ENCODE measurements around the gene HSD17B14.

Gene HSD17B14

GRCh38 chr19:48837687-48838086 lies 1.4 kb upstream of the HSD17B14 start:
- DNase-seq (ENCODE audit: low read depth in 2 of 2), result no peak
- no peak for TF ChIP-seq CTCF (IDR thresholded peaks at IDR 0.05; ENCODE audit: low read depth, low read length)
- H3K4me3 ChIP-seq (replicated peaks in 1 of 2; ENCODE audit: low read depth in 2 of 2, low read length in 2 of 2), result no peak overlapping the region

DNA sequence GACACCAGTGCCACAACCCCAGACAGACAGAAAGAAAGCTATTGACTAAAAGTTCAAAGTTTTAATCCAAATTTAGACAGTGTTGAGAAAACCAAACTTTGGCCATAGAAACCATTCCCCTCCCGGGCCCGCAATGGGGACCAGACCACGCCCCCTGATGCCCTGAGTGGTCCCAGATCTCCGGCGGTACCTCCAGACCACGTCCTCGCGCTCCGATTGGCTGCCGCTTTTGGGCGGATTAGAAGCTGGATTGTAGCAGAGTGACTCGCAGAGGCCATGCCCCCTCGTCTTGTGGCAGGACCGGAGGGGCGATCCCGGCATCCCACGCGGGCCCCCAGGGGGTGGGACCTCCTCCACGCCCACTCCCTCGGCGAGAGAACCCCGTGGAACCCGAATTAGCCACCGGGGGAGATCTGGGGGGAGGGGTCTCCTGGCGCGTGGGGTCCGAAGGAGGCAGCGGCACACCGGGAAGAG lies 797 bp upstream of the HSD17B14 start:
- no peak for TF ChIP-seq CTCF (IDR thresholded peaks at IDR 0.05; ENCODE audit: low read depth, low read length)
- peak; percentile 77 to 85 for DNase-seq (ENCODE audit: low read depth in 2 of 2)
- H3K4me3 ChIP-seq (replicated peaks in 1 of 2; ENCODE audit: low read depth in 2 of 2, low read length in 2 of 2), result peak overlapping the region in 1 of 2 donors; percentile 51

DNA sequence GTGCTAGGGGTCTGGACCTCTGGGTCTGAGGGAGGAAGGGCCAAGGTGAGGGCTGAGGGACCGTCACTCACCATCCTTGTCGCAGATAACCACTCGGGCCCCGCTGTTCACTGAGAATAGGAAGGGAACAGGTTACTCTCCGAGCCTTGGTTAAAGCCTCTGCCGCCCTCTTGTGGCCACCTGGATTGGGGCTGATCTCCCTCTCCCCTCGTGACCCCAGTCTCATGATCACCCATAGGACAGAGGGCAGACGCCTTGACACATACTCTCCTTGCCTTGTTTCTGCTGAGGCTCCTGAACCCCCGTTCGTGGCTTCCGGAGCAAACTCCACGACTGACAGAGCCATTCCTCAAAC lies 580 bp downstream of the HSD17B14 start:
- TF ChIP-seq CTCF (IDR thresholded peaks at IDR 0.05; ENCODE audit: low read depth, low read length), result peak; percentile 94
- H3K4me3 ChIP-seq (replicated peaks in 1 of 2; ENCODE audit: low read depth in 2 of 2, low read length in 2 of 2), result peak overlapping the region; percentile 51 to 54
- peak; percentile 87 to 89 for DNase-seq (ENCODE audit: low read depth in 2 of 2)

- no peak for DNase-seq (ENCODE audit: low read depth in 2 of 2)
- no peak for TF ChIP-seq CTCF (IDR thresholded peaks at IDR 0.05; ENCODE audit: low read depth, low read length)
- no peak overlapping the region for H3K4me3 ChIP-seq (replicated peaks in 1 of 2; ENCODE audit: low read depth in 2 of 2, low read length in 2 of 2)
These were observed 2.3 kb downstream of the HSD17B14 start for GRCh38 chr19:48833977-48834376.

- DNase-seq (ENCODE audit: low read depth in 2 of 2), result no peak
- H3K4me3 ChIP-seq (replicated peaks in 1 of 2; ENCODE audit: low read depth in 2 of 2, low read length in 2 of 2), result no peak overlapping the region
- no peak for TF ChIP-seq CTCF (IDR thresholded peaks at IDR 0.05; ENCODE audit: low read depth, low read length)
These were observed 3.2 kb downstream of the HSD17B14 start for GRCh38 chr19:48833049-48833448.

- H3K4me3 ChIP-seq (replicated peaks in 1 of 2; ENCODE audit: low read depth in 2 of 2, low read length in 2 of 2), result no peak overlapping the region
- no peak for TF ChIP-seq CTCF (IDR thresholded peaks at IDR 0.05; ENCODE audit: low read depth, low read length)
These were observed 5.3 kb downstream of the HSD17B14 start for GRCh38 chr19:48830965-48831364.

DNA sequence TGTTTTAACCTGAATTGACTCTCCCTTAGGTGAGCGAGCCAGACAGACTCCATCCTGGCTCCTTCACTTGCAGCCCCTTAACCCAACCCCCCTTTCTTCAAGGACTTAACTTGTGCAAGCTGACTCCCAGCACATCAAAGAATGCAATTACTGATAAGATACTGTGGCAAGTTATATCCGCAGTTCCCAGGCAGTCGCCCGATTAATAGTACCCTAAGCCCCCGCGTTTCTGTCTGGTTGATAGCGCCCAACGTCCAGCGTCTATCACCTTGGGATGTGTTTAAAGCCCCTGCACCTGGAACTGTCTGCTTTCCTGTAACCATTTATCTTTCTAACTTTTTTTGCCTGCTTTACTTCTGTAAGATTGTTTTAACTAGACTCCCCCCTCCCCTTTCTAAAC lies 6.2 kb downstream of the HSD17B14 start:
- H3K4me3 ChIP-seq (replicated peaks in 1 of 2; ENCODE audit: low read depth in 2 of 2, low read length in 2 of 2), result no peak overlapping the region
- TF ChIP-seq CTCF (IDR thresholded peaks at IDR 0.05; ENCODE audit: low read depth, low read length), result no peak
- no peak for DNase-seq (ENCODE audit: low read depth in 2 of 2)

More at GRCh38 chr19:48830965-48831364, 5.3 kb downstream of the HSD17B14 start:
- DNase-seq (ENCODE audit: low read depth in 2 of 2), result no peak
